Measurements from ENCODE around the gene C19orf85.
"Not testable (repeated sequence)": the region's sequence is repeated elsewhere in the genome, so short reads cannot be mapped to it uniquely, and the experiment has no call there.

C19orf85 gene

DNA sequence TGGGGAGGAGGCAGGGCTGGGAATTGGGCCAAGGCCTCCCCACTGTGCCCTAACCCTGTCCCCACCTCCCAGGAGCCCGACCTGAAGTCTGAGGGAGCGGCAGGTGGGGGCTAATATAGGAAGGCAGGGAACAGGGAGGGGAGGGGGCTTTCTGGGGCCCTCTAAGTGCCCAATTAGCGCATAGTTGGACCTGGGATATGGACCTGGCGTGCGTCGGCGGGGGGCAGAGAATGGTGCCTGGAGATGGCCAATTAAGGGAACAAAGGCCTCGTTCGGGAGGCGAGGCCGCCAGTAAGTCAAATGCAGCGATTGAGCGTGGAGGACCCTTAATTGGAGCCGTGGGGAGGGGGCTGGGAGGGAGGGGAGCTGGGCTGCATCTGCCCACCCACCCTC, at the start of gene C19orf85:
TSS of gene C19orf85 (minus strand) at position 90 of the 393 bp plus-strand sequence. CDS start 197 bp downstream, outside the sequence.
- DNase-seq = no peak

DNA sequence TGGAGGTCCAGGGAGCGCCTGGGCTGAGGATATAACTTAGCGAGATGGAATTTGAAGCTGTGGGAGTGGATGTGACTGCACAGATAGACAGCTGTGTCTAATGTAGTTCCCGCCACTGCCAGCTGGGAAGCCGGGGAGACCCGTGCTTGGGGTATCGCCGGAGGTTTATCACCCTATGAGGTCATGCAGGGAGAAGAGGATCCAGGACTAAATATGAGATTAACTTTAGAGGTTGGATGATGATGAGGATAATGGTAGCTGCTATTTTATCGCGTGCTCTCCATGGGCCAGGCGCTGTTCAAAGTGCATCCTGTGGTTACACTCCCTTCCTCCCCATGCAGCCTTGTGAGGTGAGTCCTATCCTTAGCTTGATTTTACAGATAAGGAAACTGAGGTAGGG, 43.6 kb upstream of the C19orf85 start:
- DNase-seq = no peak

DNA sequence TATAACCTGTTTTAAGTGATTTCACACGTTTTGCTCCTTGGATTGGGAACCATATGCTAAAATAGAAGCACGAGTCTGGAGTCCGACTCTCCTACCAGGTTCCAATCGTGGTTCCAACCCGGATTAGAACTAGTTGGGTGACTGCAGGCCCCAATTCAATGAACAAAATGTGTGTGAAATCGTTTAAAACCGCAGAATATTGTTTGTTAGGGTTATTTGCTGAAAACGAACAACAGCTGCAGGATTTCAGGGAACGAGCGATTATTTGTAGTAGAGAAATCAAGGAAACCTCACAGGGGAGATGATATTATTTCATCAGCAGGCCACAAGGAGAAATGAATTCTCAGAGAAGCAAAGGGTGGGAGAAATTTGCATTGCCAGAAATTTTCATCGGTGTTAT, 40.4 kb upstream of the C19orf85 start:
- no peak for DNase-seq

DNA sequence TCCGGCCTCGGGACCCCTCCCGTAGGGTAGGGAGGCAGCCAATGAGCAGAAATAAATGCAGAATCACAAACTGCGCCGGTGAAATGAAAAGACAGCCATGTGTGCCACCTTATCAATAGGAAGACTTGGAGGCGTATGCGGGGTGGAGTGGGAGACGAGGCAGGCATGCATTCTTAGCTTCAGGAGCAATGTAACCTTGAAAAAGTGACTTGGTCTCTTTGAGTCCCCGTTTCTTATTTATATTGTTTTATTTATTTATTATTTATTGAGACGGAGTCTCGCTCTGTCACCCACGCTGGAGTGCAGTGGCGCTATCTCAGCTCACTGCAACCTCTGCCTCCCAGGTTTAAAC, 39.7 kb upstream of the C19orf85 start:
- no peak for DNase-seq

DNA sequence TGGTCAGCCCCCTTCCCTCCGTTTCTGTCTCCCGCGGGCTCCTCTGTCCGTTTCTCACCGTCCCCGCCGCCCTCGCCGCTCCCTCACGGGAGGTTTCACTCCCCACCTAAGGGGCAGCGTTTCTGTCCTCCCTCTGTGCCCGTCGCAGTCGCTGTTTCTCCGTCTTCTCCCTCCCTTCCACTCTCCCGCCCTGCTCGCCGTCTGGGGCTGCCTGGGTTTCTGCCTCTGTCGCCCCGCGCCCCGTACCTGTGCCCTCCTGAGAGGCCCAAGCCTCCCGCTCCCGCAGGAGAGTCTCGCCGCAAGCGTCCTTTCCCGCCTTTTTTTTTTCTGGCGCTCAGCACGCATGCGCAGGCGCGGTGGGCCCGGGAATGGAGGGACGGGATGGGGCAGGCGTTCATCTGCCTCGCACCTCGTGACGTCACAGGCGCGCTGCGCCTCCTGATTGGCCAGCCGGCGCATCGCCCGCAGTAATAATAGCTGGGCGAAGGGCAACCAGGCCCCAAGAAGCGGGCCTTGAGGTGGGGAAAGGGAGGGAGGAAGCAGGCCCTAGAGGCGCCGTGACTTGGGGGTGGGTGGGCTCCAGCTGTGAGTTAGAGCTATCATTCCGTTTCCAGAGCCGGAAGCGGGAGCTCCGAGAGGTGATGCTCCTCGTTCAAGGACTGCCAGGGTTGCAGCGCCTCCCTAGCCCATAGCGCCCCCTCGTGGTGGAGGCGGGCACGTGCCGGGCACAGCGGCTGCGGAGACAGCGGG, 39.1 kb upstream of the C19orf85 start:
- peak; percentile 88 to 92 for DNase-seq

DNA sequence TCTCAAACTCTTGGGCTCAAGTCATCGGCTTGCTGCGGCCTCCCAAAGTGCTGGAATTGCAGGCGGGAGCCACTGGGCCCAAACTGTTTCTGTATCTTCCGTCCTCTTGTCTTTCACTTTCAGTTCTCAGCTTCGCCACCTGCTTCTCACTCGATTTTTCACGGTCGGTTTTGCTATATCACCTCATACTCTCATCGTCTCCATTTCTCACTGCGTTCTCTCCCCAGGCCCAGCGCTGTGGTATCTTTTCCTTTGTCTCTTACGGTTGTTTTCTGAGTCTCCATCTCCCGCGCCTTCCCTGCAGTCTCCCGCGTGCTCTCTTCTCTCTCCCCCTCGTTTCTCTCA, 38.6 kb upstream of the C19orf85 start:
- DNase-seq = no peak

DNA sequence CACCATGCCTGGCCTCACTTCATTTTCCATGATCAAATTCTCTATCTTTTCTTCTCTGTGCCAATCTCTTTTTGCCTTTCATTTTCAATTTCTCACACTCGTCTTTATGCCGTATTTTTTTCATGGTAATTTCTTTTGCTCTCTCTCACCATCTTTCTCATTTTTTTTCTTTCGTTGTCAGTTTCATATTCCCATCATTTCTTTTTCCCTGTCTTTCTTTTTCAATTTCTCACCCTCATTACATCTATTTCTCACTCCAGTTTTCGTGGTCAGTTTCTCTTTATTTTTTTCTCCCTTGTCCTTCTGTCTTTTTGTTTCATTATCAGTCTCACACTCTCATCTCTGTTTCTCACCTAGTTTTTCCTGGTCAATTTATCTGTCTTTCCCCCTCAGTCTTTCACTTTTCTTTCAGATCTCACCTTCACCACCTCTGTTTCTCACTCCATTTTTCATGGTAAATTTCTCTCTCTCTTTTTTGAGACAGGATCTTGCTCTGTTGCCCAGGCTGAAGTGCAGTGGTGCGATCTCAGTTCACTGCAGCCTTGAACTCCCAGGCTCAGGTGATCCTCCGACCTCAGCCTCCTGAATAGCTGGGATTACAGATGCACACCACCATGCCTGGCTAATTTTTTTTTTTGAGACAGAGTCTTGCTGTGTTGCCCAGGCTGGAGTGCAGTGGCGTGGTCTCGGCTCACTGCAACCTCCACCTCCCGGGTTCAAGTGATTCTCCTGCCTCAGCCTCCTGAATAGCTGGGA, 37.8 kb upstream of the C19orf85 start:
- no peak for DNase-seq

DNA sequence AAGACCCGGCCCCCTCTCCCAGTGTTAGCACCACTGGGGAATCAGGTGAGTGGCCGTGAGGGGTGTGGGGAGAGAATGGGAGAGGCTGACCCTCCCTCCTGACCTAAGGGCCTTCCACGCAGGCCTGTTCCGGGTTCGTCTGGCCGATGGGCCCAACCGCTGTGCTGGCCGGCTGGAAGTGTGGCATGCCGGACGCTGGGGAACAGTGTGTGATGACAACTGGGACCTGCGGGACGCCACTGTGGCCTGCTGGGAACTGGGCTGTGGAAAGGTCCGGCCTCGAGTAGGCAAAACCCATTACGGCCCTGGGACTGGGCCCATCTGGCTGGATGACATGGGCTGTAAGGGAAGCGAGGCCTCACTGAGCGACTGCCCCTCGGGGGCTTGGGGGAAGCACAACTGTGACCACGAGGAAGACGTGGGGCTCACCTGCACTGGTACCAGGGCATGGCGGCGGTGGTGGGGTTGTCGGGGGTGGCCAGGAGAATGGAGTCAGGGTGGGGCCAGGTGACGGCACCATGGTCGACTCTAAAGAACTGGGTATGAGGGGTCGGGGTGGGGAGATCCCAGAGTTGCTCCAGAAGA, 35.9 kb upstream of the C19orf85 start:
- no peak for DNase-seq

DNA sequence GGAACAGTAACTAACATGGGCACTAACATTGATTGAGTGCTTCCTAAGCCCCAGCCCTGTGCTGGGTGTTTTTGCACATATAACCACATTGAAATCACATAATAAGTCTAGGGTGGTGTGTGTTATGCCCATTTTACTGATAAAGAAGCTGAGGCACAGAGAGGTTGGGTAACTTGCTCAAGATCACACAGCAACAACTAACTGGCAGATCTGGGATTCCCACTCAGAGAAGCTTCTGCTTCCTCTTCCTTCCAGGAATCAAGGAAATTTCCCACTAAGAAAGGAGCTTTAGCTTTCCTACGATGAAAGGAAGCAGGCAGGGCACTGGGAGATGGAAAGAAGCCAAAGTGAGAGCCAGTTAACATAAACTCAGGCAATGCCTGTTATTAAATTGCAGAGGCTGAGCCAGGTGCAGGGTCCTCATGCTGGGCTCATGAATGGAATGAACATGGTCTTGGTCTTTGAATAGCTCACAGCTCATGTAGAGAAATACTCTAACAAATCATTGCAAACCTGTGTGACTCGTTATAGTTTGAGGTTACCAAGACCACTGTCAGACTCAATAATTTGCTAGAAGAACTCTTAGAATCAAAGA, 33.8 kb upstream of the C19orf85 start:
- no peak for DNase-seq

DNA sequence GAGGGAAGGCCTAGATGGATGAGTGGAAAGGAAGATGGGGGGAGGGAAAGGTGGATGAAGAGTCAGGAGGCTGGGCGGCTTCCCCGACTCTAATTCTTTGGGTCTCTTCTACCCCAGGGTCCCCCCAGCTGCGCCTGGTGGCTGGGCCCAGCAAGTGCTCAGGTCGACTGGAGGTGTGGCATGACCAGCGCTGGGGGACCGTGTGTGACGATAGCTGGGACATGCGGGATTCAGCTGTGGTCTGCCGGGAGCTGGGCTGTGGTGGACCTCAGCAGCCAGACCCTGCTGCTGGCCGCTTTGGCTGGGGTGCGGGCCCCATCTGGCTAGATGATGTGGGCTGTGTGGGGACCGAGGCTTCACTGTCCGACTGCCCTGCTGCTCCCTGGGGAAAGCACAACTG, 33.2 kb upstream of the C19orf85 start:
- no peak for DNase-seq

DNA sequence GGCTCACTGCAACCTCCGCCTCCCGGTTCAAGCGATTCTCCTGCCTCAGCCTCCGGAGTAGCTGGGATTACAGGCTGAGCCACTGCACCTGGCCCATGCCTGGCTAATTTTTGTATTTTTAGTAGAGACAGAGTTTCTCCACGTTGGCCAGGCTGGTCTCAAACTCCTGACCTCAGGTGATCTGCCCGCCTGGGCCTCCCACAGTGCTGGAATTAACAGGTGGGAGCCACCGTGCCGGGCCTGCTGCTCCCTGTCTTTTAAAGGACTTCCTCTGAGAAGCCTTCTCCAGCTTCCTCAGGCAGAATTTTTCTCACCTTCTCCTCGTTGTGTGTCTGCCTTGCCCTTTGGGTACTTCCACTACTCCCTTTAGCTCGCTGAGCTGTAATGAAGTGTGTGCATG, 32.3 kb upstream of the C19orf85 start:
- not testable (repeated sequence) for DNase-seq

DNA sequence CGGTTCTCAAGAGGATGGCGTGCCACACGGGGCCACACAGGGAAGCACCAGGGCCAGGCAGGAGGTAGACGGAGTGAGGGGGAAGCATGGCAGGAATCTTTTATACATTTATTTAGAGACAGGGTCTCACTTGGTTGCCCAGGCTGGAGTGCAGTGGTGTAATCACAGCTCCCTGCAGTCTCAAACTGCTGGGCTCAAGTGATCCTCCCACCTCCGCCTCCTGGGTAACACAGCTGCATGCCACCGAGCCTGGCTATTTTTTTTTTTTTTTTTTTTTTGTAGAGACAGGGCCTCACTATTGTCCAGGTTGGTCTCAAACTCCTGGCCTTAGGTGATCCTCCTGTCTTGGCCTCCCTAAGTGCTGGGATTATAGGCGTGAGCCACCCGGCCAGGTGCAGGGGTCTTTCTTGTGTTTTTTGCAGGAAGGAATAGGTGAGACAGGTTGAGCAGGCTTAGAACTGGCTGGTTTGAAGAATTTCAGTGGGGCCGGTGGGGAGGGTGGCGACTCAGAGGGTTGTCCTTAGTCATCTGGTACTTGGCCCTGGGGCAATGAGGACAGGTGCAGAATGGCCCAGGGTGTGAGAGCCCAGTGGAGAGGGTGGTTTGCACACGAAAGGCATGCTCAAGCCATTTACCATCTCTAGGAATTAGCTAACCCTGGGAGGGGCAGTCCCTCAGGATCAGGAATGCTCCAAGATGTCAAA, 31.2 kb upstream of the C19orf85 start:
- no peak for DNase-seq

DNA sequence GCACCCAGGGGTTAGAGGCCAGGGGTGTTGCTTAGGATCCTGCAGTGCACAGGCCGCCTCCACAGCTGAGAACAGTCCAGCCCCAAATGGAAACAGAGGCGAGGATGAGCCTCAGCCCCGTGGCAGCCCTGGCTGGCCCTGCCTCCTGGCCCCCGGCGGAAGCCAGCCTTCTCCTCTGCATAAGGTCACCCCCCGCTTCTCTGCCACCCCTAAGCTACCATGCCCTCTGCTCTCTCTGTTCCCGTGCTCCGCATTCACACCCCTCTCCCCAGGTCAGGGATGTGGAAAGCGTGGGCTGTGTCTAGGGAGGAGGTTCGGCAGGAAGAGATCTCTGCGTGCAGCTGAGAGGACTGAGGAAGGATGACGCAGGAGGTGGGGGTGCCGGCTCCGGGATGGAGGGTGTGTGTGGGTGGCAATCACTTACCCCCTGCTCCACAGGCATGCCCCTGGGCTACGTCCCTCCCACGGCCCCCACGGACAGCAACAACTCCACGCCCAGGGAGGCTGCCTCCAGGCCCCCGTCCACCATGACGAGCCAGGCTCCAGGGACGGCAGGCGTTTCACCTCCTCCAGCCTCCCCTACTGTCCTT, 29.7 kb upstream of the C19orf85 start:
- no peak for DNase-seq

DNA sequence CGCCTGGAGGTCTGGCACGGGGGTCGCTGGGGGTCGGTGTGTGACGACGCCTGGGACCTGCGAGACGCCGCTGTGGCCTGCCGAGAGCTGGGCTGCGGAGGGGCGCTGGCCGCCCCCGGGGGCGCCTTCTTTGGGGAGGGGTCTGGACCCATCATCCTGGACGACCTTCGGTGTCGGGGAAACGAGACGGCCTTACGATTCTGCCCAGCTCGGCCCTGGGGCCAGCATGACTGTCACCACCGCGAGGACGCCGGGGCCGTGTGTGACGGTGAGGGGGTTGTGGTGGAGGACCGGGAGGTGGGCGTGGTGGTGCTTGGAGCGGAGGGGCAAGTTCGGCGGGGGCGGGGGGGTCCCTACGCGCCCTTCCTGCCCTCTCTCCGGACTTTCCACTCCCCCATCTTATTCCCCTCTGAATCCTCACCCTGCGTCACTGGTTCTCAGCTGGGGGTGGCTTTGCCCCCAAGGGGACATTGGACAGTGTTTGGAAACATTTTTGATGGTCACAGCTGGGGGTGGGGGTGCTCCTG, 29.2 kb upstream of the C19orf85 start:
- no peak for DNase-seq

DNA sequence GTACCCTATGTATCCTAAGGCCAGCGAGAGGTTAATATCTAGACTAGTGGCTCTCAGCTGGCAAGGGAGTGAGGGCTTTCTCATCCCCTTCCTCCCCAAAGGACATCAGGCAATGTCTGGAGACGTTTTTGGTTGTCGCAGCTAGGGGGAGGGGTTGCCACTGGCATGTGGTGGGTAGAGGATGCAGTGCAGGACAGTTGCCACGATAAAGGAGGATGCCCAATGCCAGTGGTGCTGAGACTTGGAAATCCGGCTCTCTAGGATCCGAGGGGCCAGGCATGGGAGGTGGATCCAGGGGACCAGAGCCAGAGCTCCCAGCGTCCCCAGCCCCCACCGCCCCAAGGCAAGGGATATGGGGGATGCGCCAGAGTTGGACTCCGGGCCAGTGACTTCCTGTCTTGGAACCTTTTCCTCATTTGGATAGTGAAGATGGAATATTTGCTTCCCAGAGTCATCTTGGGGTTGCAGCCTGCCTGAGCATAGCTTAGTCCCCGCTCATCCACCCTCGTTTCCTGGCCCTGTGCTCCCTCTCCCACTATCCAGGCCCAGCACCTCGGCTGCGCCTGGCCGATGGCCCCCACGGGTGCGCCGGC, 28.6 kb upstream of the C19orf85 start:
- DNase-seq = no peak

DNA sequence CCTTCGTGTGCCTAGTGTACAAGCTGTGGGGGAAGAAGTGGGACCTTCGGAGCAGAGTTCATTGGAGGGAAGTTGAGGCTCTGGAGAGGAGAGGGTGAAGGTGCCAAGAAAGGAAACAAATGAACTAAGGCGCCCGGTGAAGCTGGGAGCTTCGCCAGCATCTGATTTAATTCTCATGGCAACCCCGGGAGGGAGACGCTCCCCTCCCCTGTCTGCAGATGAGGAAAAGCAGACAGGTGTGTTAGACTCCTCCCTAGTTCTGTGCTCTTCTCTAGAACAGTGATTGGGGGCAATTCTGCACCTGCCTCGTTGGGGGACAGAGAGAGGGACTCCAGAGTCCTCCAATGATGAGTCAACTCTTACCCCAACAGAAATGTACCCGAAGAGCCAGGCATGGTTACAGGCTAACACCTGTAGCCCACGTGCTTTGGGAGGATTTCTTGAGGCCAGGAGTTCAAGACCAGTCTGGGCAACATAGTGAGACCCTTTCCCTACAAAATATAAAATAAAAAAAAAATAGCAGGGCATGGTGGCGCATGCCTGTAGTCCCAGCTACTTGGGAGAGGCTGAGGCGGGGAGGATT, 27.9 kb upstream of the C19orf85 start:
- DNase-seq = no peak

DNA sequence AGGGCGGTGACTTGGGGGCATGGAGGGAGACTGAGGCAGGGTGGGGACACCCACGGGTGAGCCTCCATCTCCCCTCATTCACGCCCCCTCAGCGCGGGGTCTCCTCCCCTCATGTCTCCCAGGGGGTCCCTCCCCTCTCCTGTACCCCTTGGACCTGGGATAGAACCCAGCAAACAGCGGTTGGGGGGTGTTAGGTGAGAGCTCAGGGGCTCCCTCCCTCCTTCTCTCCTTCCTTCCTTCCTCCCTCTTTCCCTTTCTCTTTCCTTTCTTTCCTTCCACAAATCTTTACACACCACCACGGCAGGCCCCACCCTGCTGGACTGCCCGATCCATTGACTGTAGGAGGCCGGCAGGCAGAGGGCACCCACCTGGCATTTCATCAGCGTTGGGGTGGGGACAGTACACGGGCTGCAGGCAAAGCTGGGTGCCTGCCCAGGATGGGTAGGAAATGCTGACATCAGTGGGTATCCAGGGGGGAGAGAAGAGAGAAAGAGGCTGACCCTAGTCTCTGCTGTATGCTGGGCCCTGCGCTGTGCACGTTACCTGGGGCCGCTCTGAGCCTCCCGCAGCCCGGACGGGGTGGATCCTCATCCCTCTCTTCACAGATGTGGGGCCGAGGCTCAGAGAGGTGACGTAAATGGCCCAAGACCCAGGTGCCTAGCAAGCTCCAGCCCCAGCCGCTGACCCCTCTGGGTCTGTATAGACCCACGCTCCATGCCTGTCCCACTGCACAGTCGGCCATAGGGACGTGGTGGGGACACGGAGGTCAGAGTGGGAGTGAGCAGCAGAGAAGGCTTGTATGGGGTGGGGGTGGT, 27.2 kb upstream of the C19orf85 start:
- no peak for DNase-seq

DNA sequence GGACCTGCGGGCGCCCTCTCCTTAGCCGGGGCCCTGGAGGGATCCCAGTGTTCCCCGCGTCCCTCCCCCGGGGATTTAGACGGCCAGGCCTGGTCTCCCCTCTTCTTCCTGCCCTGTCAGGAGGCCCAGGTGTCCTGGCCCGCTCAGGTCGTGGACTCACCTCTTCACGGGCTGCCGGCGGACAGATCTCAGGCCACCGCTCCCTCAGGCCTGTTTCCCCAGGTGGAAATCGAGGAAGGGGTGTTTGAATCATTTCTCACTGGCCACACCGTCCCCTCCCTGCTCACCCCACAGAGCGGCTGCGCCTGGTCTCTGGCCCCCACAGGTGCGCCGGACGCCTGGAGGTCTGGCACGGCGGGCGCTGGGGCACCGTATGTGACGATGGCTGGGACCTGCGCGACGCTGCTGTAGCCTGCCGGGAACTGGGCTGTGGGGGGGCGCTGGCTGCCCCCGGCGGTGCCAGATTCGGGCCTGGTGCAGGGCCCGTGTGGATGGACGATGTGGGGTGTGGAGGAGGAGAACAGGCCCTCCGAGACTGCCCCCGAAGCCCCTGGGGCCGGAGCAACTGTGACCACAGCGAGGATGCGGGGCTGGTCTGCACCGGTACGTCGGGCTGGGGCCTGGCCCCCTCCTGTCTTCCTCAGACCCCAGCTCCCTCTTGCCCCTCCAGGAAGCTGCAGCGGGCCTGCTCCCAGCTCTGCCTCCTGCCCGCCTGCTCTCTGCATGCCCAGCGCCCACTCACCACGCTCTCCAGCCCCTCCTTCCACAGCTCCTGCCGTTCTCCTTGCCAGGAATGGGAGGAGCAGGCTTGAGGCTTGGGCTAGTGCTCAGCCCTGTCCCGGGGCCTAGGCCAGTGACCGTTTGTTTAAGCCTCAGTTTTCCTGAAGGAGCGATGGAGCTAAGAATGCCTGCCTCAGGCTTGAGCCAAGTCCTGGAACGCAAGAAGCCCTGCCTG, 26.2 kb upstream of the C19orf85 start:
- DNase-seq = no peak

DNA sequence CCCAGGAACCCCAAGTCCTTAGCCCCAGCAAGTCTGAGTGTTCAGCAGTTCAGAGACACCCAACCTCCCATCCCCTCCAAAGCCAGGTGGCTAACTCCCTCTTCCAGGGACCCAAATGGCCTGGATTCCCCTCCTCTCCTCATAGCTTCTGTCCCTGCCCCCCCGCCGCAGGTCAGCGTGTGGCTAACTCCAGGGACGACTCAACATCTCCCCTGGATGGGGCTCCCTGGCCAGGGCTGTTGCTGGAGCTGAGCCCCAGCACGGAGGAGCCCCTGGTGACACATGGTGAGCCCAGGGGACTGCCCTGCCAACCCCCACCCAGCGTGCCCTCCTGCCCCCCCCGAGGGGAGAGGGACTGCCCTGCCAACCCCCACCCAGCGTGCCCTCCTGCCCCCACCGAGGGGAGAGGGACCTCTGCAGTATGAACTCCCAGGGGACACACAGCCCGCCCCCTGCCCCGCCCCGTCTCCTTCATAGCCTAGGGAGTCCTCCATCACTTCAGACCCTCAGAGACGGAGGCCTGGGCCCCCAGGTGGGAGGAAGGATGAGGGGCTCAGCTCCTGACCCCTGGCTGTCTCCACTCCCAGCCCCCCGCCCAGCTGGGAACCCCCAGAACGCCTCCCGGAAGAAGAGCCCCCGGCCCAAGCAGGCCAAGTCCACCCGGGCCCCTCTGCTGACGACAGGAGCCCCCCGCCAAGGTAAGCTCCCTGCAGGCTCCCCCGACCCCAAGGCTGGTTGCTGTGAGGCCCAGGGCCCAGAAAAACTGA, 25.3 kb upstream of the C19orf85 start:
- DNase-seq = no peak

Data from NCI-H524 (cell line).